Measurements from ENCODE around the gene CEMP1. TPM values are rescaled to one million over a fixed set of nuclear protein-coding genes. Genes with fewer than 3 reads are reported as not detected.

Gene CEMP1, protein sequence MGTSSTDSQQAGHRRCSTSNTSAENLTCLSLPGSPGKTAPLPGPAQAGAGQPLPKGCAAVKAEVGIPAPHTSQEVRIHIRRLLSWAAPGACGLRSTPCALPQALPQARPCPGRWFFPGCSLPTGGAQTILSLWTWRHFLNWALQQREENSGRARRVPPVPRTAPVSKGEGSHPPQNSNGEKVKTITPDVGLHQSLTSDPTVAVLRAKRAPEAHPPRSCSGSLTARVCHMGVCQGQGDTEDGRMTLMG
- total RNA-seq, result 1.3 TPM in 1 of 2 replicates, not detected in the other

DNA sequence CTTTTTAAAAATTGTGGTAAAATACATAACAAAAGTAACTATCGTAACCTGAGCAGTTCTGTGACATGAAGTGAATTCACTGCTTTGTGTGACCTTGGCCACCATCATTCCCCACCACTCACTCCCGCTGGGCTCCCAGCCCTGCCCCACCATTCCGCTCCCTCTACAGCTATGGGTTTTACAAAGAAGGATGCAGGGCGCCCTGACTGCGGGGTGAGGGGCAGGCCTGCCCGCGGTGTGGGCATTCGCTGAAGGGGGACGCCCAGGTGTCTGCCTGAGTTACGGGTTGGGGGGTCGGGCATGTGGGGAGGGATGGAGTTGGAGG is at the start of gene CEMP1:
Gene CEMP1, minus strand, starts transcription at position 38 of the 325 bp plus-strand sequence. CDS start 335 bp downstream, outside the sequence.

DNA sequence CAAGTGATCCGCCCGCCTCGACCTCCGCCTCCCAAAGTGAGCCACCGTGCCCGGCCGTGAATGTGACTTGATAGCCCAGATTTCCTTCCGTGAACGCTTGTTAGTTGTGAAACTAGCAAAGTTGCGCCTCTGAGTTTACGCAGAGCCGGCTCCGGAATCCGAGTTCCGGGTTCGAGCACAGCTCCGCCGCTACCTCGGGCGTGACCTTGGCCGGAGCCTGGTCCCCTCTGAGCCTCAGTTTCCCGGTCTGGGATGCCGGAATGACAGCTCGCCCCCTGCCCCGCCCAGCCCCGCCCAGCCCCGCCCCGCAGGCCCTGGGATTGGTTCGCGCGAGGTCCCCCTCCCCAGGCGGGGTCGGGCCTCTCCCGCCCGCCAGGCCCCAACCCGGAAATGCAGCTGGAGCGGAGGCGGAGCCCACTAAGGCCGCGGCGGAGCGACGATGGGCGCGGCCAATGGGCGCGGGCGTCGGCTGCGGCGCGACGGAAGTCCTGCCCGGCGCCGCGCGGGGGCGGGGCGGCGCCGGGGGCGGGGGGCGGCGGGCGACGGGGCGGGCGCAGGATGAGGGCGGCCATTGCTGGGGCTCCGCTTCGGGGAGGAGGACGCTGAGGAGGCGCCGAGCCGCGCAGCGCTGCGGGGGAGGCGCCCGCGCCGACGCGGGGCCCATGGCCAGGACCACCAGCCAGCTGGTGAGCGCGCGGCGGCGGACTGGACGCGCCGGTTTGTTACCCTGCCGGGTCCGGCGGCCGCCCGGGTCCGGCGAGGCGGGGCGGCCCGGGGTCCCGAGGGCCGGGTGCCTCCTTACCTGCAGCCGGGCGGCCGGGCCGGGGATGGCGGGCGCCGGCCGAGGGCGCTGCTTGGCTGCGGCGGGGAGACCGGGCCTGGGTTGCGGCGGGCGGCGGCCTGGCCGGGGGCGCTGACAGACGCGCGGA is 6.5 kb upstream of the CEMP1 start, which contains the start of gene PDPK1:
Gene PDPK1, plus strand, starts transcription at position 571 of the 929 bp plus-strand sequence. Its CDS starts 92 bp downstream, at position 663.

DNA sequence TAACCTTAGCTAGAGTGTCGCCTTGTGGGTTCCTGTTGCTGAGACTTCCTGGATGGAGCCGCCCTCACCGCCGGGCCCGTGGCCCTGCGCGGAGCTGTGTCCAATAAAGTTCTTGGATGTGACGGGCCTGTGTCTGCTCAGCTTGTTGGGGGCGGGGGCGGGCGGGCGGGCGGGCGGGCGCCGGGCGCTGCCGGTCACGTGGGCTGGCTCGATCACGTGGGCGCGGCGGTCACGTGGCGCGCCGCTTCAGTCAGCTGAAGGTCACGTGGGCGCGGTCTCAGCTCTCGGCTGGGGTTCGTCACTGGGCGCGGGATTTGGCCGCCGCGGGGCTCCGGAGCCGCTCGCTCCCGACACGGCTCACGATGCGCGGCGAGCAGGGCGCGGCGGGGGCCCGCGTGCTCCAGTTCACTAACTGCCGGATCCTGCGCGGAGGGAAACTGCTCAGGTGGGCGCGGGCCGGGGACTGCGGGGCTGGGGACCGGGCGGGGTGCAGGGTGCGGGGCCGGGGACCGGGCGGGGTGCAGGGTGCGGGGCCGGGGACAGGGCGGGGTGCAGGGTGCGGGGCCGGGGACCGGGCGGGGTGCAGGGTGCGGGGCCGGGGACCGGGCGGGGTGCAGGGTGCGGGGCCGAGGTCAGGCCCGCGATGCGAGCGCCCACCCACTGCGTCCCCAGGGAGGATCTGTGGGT is 11.0 kb downstream of the CEMP1 start, which contains the start of gene AMDHD2:
Gene AMDHD2, plus strand, starts transcription at position 275 of the 687 bp plus-strand sequence. Its CDS starts 88 bp downstream, at position 363.

DNA sequence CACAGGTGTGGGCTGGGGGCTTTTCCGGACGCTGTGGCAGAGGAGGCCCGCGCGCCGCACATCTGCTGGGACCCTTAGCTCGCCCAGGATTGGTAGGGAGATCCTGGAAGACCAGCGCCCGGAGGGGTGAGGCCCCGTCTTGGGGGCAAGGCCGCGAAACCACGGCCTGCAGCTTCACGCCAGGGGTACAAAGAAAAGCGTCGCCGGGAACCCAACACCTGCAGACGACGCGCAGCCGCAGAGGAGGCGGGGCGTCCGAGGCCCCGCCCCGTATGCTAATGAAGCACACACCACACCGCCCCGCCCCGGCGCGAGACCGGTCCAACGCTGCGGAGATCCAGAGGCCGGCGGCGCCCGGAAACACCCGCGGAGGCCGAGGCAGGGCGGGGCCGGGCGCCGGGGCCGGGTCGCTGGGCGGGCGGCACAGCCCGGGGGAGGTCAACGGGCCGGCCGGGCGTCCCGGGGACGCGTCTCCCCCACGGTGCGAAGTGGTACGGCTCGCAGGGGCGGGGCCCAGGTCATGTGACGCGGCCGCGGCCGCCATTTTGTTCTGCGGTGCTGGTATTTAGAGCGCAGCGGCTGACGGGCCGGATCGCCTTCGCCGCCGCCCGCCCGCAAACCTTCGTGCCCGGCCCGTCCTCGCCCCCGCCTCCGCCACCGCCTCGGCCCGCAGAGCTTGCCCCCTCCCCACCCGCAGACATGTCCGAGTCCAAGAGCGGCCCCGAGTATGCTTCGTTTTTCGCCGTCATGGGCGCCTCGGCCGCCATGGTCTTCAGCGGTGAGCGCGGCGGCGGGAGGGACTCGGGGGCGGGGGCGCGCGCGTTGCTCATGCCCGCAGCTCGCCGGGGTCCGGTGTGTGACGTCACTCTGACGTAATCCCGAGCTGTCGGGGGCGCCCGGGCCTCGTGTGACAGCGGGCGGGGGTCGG is 17.5 kb downstream of the CEMP1 start, which contains the start of gene ATP6V0C:
Gene ATP6V0C, plus strand, starts transcription at position 548 of the 928 bp plus-strand sequence. Its CDS starts 152 bp downstream, at position 700.

Other genes with a start within 250 kb of the CEMP1 start
- 0.43 and 3.9 TPM in 2 replicates for gene ABCA3, start 190.7 kb downstream of the CEMP1 start, total RNA-seq
- gene CCNF, start 102.0 kb downstream of the CEMP1 start, total RNA-seq, result 3.0 and 7.2 TPM in 2 replicates
- gene TEDC2, start 71.3 kb downstream of the CEMP1 start, total RNA-seq, result 0.85 and 1.7 TPM in 2 replicates
- 0.24 TPM in 1 of 2 replicates, not detected in the other for gene NTN3, start 60.1 kb downstream of the CEMP1 start, total RNA-seq
- gene TBC1D24, start 56.3 kb downstream of the CEMP1 start, total RNA-seq, result 5.5 TPM in 2 replicates
- gene ATP6V0C, start 17.5 kb downstream of the CEMP1 start, total RNA-seq, result 6.3 and 8.5 TPM in 2 replicates
- 17.9 and 28.2 TPM in 2 replicates for gene AMDHD2, start 11.0 kb downstream of the CEMP1 start, total RNA-seq
- 22.2 and 24.1 TPM in 2 replicates for gene PDPK1, start 6.6 kb upstream of the CEMP1 start, total RNA-seq
- gene KCTD5, start 151.1 kb upstream of the CEMP1 start, total RNA-seq, result 27.5 and 37.8 TPM in 2 replicates
- under 0.01 and 0.96 TPM in 2 replicates for gene PRSS27, start 188.8 kb upstream of the CEMP1 start, total RNA-seq
- gene SRRM2, start 221.2 kb upstream of the CEMP1 start, total RNA-seq, result 36.4 and 60.5 TPM in 2 replicates
- 382 and 420 TPM in 2 replicates for gene ELOB, start 245.9 kb upstream of the CEMP1 start, total RNA-seq

Measured in tracheal epithelial cell (primary cell).